HG03060 (cell line): ENCODE measurements around the gene KRTAP5-9.
"Not testable (repeated sequence)": the region's sequence is repeated elsewhere in the genome, so short reads cannot be mapped to it uniquely, and the experiment has no call there.

ENCODE experiments used
- ATAC-seq: cut with Tn5 transposase; IDR thresholded peaks from one replicate; pipeline ENCODE4 v1.9.1; 2021; ENCODE audit warnings: low read depth, moderate number of reproducible peaks; ENCODE audit not compliant: unreplicated experiment

KRTAP5-9 gene

GRCh38 chr11:71548120-71548519 is at the start of gene KRTAP5-9:
Gene KRTAP5-9 (plus strand): TSS chr11:71548420. CDS start chr11:71548658, 238 bp downstream.
- ATAC-seq: no peak

GRCh38 chr11:71499125-71499524 is 49.1 kb upstream of the KRTAP5-9 start:
- ATAC-seq: no peak

DNA sequence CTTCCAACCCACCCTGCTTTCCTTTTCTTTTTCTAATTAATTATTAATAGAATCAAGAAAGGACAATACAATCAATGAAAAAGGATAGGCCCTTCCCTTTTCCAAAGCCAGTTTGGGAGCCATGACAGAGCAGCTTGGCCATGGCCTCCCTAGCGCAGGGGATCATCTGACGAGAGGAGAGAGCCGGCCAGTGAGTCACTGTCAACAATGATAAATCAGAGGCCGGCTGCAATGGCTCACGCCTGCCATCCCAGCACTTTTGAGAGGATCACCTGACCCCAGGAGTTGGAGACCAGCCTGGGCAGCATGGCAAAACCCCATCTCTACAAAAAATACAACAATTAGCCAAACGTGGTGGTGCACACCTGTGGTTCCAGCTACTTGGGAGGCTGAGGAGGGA is 48.7 kb upstream of the KRTAP5-9 start:
- no peak for ATAC-seq

- no peak for ATAC-seq
These were observed 47.6 kb upstream of the KRTAP5-9 start for GRCh38 chr11:71500601-71501021.

DNA sequence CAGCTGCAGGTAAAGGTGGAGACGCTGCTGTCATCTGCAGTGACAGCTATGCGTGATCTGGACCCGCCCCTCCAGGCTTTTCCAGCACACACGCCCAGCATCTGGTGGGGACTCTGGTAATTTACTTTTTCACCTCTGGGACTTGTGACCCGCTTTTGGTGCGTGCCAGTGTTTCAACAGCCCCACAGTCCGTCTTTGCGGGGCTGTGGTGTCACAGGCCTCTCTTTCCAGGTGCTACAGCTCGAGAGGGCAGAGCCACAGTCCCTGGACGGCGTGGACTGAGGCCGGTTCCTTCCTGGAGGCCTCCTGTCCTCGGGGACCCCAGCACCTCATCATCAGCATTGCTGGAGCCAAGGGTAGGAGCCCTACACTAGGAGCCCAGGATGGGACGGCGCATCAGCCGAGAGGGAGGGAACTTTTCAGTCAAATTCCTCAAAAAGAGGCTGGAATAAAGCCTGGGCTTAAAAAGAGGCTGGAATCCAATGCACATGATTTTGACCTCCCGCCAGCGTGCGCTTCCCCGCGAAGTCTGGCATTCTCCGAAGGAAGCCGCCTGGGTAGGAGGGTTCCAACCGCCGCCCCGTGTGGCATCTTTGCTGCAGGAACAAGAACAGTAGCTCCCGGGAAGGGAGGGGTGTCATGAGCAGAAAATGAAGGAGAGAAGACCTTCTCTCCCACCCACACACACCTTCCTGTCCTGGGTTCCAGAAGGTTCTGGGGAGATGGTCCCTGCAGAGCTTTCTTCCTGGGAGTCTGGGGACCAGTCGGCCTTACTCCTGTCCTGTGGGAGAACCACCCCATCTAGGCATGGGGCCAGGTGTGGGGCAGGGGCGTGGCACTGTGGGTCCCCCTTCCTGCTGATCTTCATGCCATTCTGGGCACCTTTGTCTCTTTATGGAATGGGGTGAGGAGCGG is 46.9 kb upstream of the KRTAP5-9 start:
- no peak for ATAC-seq

DNA sequence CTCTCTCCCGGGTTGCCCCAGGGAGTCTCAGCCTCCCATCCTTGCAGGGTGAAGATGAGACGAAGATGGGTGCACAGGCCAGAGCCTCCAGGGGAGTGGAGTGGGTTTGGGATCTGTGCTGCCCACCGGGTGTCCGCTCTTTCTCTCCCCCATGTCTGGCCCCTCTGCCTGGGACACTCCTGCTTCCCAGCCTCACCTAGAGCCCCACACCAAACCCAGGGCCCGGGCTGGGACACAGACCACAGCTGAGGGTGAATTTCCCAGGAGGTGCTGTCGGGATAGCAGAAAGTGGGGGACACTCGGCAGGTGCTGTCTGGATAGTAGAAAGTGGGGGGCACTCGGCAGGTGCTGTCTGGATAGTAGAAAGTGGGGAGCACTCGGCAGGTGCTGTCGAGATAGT is 46.2 kb upstream of the KRTAP5-9 start:
- no peak for ATAC-seq

DNA sequence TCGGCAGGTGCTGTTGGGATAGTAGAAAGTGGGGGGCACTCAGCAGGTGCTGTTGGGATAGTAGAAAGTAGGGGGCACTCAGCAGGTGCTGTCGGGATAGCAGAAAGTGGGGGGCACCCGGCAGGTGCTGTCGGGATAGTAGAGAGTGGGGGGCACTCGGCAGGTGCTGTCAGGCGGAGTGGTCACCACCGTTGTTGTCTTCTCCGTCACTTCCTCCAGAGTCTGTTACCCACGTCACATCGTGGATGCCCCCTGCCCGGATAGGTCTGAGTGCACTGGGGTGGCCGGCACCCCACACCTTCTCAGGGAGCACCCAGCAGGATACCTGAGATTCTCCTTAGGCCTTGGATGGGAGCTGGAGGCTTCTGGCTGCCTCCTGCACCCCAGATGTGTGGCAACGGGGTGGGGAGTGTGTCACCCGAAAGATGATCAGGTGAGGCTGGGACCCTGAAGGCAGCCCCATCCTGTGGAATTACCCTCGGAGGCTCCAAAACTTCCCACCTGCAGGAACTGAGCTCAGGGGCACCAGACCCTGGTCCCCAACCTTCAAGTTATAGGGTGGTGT is 45.3 kb upstream of the KRTAP5-9 start:
- no peak for ATAC-seq

GRCh38 chr11:71504531-71504930 is 43.7 kb upstream of the KRTAP5-9 start:
- ATAC-seq: no peak

- ATAC-seq: no peak
These were observed 43.2 kb upstream of the KRTAP5-9 start for GRCh38 chr11:71505001-71505400.

DNA sequence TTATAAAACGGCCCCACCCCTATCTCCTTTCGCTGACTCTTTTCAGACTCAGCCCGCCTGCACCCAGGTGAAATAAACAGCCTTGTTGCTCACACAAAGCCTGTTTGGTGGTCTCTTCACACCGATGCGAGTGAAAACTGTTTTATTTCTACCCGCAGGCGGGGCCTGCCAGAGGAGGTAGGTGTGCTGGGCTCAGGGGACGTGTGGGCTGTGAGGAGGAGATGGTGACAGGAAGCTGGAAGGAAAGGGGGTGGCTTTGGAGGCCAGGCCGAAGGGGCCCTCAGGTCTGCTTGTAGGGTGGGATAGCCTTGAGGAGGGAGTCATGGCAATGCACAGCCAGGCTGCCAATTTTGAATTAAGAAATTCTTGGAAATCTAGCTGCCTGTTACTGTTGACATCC is 42.4 kb upstream of the KRTAP5-9 start:
- ATAC-seq: no peak

DNA sequence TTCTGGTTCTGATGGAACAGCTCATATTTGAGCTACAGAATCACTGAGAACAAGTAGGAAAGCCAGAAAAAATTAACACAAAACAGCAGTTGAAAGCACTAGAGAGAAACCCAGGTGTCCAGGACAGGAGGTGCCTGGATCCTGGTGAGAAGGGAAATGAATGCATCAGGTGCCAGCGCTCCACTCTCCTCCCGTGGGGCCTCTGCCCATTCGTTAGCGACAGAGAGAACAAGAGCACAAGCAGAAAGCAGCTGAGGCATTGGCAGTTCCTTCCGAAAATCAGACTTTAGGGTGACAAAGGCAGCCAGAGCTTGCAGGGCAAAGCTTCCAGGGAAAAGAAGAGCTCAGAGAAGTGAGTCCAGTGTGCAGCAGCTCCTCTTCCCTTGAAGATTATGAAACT is 41.1 kb upstream of the KRTAP5-9 start:
- no peak for ATAC-seq

GRCh38 chr11:71518506-71519471 is 29.4 kb upstream of the KRTAP5-9 start:
- no peak for ATAC-seq

DNA sequence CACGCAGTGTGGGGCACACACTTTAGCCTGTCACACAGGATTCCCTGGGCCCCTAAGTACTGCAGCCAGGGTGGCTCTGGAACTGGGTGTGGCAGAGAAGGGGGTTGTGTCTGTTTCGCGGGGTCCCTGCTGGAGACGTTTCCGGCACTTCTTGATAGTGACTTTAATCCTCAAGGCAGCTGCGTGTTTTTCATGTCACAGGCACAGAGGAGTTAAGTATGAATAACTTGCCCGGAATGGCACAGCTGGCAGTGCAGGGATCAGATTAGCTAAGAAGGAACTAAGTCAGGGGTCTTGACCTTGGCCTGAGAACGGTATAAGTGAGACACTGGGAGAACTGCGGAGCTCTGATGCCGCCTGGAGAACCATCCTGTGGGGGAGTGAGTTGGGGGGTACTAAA is 28.7 kb upstream of the KRTAP5-9 start:
- no peak for ATAC-seq

DNA sequence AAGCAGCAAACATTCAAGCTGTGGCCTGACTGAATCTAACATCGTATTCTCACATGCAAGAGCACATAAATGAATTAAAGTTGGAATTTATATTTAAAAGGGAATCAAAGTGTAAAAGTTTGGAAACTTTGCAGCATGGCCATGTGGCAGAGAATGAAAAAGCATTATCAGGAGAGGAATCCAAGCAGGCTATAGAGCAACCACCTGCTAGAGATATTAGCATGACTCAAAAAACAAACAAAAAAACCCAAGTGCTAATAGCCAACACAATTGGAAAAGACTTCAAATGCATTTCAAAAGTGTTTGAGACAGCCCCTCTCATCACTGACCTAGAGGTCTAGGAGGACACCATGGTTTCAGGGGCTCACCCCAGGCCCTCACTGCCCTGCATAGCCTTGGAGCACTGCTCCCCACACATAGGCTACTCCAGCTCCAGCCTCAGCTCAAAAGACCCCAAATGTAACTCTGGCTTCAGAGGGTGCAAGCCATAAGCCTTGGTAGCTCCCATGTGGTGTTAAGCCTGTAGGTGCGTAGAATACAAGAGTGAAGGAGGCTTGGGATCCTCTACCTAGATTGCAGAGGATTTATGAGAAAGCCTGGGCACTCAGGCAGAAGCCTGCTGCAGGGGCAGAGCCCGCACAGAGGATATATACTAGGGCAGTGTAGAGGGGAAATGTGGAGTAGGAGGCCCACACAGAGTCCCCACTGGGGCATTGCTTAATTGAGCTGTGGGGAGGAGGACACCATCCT is 22.9 kb upstream of the KRTAP5-9 start:
- no peak for ATAC-seq

- no peak for ATAC-seq
These were observed 22.2 kb upstream of the KRTAP5-9 start for GRCh38 chr11:71525938-71526495.

GRCh38 chr11:71526796-71527575 is 21.2 kb upstream of the KRTAP5-9 start, which contains the start of gene KRTAP5-7:
Gene KRTAP5-7 (plus strand): TSS chr11:71527267. CDS start chr11:71527301, 34 bp downstream.
- ATAC-seq: not testable (repeated sequence)

DNA sequence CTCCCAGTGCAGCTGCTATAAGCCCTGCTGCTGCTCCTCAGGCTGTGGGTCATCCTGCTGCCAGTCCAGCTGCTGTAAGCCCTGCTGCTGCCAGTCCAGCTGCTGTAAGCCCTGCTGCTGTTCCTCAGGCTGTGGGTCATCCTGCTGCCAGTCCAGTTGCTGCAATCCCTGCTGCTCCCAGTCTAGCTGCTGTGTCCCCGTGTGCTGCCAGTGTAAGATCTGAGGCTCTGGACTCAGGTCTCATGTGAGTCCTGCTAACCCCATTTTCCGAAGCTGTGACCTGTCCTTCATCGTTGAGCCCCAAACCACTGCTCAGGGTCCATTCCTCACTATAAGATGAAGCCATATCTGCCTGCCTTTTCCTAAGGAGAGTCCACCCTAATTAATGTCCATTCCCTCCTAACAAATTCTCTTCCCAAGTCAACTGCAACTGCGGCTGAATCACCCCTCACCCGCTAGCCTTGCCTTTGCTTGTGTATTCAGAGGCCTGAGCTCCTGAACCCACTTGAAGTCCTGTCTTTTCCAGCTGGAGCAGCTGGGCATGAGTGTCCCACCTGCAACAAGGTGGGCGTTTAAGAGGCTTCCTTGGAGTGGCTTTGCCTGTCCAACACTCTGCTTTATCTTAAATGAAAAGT is 20.5 kb upstream of the KRTAP5-9 start:
- ATAC-seq: no peak

DNA sequence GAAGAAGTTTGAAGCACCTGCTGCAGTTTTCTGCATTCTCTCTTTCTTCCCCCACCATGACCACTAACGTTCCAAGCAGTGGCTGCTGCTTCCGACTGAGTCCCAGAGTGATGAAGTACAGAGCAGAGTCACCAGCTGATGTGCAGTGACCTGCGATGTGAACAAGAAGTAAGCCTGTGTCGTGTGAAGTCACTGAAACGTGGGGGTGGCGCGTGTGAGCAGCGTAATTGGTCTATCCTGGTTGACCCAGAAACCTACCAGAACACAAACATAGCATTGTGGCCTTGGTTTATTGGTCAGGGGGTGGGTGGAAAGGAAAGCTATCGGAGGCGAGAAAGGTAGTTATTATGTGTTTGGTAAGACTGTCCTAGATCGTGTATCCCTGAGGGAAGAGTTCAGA is 17.6 kb upstream of the KRTAP5-9 start:
- ATAC-seq: no peak
